Renal cortical epithelial cell (primary cell): Measurements from ENCODE around the gene IGFL2. TPM values are rescaled to one million over a fixed set of nuclear protein-coding genes. Genes with fewer than 3 reads are reported as not detected.

Experiments used
- DNase-seq: peaks from one replicate; pipeline ENCODE4 v3.0.0-alpha.2; 2011; ENCODE audit warnings: low read depth
- total RNA-seq: library from RNA; depleted of rRNA; stranded (reverse); fragments of >200 nt; gene quantifications from 2 replicates; pipeline ENCODE4 v1.2.3, GENCODE V29; 2014

Gene IGFL2
- total RNA-seq, 1 donor from 2014 or later, result not detected

DNA sequence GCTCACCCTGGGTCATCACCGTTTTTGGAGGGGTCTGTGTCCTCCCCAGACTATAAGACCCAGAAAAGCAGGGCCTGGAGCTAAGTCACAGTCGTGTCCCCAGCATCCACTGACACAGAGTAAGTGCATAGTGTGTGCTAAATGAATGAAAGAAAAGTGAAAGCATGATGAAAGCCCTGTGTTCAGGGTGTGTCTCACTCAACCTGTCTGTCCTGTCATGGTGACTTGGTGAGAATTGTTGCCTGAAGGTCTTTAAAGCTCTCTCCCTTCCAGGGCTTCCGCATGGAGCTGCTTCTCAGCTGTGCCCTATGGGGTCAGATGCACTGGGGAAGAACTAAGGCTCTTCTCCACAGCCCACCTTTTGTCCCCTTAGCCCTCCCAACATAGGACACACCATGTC is 61.0 kb downstream of the IGFL2 start:
- no peak for DNase-seq

- no peak for DNase-seq
Measured at GRCh38 chr19:46209472-46209871, 61.4 kb downstream of the IGFL2 start.

DNA sequence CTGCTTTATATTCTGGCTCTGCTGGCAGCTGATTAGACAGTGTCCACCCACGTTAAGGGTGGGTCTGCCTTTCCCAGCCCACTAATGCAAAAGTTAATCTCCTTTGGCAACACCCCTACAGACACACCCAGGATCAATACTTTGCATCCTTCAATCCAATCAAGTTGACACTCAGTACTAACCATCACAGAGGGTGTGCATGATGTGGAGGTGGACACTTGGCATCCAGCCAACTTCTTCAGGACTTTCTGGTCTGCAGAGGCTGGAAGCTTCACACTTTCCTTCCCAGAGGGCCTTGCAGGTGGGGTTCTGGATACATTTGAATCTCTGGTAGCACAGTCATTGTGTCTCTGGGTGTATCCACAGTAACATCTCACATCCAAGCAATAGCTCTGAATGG is 62.6 kb downstream of the IGFL2 start:
- no peak for DNase-seq

Other genes starting within 250 kb of the IGFL2 start
- 0.69 and 2.5 TPM in 2 replicates for gene MYPOP, start 245.6 kb upstream of the IGFL2 start, total RNA-seq
- gene NANOS2, start 233.5 kb upstream of the IGFL2 start, total RNA-seq, result not detected in 2 replicates
- under 0.01 TPM in 1 of 2 replicates, not detected in the other for gene NOVA2, start 174.4 kb upstream of the IGFL2 start, total RNA-seq
- gene CCDC61, start 152.8 kb upstream of the IGFL2 start, total RNA-seq, result 6.1 and 7.5 TPM in 2 replicates
- gene PGLYRP1, start 125.2 kb upstream of the IGFL2 start, total RNA-seq, result not detected in 2 replicates
- not detected in 2 replicates for gene IGFL4, start 107.2 kb upstream of the IGFL2 start, total RNA-seq
- not detected in 2 replicates for gene IGFL3, start 23.6 kb upstream of the IGFL2 start, total RNA-seq
- gene IGFL1, start 81.5 kb downstream of the IGFL2 start, total RNA-seq, result 3.8 TPM in 1 of 2 replicates, not detected in the other
- gene HIF3A, start 148.8 kb downstream of the IGFL2 start, total RNA-seq, result 1.1 TPM in 1 of 2 replicates, not detected in the other
- 36.6 and 64.9 TPM in 2 replicates for gene PPP5C, start 198.8 kb downstream of the IGFL2 start, total RNA-seq